ENCODE data around the gene SELENOI. TPM values are rescaled to one million over a fixed set of nuclear protein-coding genes. Genes with fewer than 3 reads are reported as not detected.

Gene SELENOI
- total and polyA plus RNA-seq, 8 donors = 0.92 to 60.8 (median 4.5) TPM

DNA sequence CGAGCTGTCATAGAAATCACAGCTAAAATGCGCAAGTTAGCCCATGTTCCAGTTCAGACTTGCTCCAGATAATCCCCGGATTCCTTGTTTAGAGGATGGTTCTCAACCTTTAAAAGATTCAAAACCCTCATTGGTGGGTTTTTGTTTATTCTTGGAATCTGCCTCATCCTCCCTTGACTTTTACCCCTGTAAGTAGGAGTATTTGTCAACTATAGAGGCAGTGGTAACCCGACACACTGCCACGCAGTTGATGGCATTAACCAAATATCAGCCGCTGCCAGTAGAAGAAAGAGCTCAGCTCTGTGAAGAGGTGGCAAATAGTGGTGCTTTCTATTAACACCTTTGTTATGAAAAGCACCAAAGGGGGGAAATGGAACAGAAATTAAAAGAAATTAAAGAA is 40.4 kb upstream of the SELENOI start:
- Histone ChIP-seq H3K9me3 (no peaks in the 10 kb centered on the region), H3K27ac (no peak overlapping the region), H3K36me3 (no peaks in the 10 kb centered on the region), H3K4me3 (no peak overlapping the region), H3K4me1 (peaks cover 0 to 14% (median 5%) of the 10 kb centered on the region in 4 donors), H3K27me3 (no peaks in the 10 kb centered on the region)
- DNase-seq = no peak
- intact Hi-C loops (cut with DNase I; ENCODE audit: low total_unique reads) = no loop called here
- 59 to 71% (median 65%) methylated on average over 6 of the region's 6 CpGs for WGBS, 5 donors
- TF ChIP-seq POLR2AphosphoS5 (IDR thresholded peaks at IDR 0.05) (no peak), EP300 (IDR thresholded peaks at IDR 0.05) (no peak), POLR2A (IDR thresholded peaks at IDR 0.05) (no peak)
- TF ChIP-seq, protein P1, sequence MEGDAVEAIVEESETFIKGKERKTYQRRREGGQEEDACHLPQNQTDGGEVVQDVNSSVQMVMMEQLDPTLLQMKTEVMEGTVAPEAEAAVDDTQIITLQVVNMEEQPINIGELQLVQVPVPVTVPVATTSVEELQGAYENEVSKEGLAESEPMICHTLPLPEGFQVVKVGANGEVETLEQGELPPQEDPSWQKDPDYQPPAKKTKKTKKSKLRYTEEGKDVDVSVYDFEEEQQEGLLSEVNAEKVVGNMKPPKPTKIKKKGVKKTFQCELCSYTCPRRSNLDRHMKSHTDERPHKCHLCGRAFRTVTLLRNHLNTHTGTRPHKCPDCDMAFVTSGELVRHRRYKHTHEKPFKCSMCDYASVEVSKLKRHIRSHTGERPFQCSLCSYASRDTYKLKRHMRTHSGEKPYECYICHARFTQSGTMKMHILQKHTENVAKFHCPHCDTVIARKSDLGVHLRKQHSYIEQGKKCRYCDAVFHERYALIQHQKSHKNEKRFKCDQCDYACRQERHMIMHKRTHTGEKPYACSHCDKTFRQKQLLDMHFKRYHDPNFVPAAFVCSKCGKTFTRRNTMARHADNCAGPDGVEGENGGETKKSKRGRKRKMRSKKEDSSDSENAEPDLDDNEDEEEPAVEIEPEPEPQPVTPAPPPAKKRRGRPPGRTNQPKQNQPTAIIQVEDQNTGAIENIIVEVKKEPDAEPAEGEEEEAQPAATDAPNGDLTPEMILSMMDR (IDR thresholded peaks at IDR 0.05) = no peak

DNA sequence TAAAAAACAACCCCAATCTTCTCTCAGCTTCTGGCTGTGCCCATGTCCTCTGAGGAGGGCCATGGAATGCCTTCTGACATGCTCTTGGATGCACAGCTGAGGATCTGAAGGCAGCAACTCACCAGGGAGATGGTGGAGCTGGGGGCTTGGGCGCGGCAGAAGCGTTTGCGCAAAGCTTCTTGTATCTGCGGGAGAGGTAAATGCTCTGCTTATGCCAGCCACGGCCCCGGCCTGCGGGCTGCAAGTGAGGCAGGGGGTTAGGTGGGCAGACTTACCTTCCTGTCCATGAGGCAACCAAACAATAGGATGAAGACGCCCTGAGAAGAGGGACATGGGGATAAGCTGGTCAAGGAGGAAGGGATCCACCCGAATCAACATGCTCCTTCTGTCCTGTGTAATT is 36.0 kb upstream of the SELENOI start:
- no peaks in the 10 kb centered on the region for H3K27me3 ChIP-seq
- no peak for DNase-seq
- TF ChIP-seq POLR2A (IDR thresholded peaks at IDR 0.05) (no peak), EP300 (IDR thresholded peaks at IDR 0.05) (no peak), POLR2AphosphoS5 (IDR thresholded peaks at IDR 0.05) (no peak)
- TF ChIP-seq, protein P1 (IDR thresholded peaks at IDR 0.05) = no peak
- no peaks in the 10 kb centered on the region for H3K36me3 ChIP-seq
- no peak overlapping the region for H3K27ac ChIP-seq
- H3K4me1 ChIP-seq = no peaks in the 10 kb centered on the region
- intact Hi-C loops (cut with DNase I; ENCODE audit: low total_unique reads) = no loop called here
- H3K9me3 ChIP-seq = no peaks in the 10 kb centered on the region
- H3K4me3 ChIP-seq = no peak overlapping the region
- 83 to 91% (median 88%) methylated on average over 10 of the region's 10 CpGs for WGBS, 5 donors

DNA sequence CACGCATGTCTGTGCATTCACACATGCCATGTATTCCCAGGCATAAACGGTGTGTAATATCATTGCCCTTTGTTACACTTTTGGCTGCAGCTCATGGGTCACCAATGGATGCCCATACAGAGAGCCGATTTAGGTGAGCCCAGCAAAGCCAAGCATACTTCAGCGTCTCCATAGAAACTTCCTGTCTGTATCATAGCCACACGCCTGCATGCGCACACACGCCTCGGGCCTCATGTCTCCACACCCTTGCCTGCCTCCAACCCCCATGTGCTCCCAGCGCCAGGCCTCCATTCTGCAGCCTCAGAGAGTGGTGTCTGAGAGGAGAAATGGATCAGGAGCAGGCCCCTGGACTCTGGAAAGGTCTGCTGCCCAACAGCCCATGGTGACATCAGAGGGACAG is 33.5 kb upstream of the SELENOI start:
- Histone ChIP-seq H3K27ac (no peak overlapping the region), H3K4me3 (no peak overlapping the region), H3K4me1 (no peaks in the 10 kb centered on the region), H3K36me3 (no peaks in the 10 kb centered on the region), H3K9me3 (no peaks in the 10 kb centered on the region), H3K27me3 (no peaks in the 10 kb centered on the region)
- no peak for DNase-seq
- TF ChIP-seq, protein P1 (IDR thresholded peaks at IDR 0.05) = no peak
- 71 to 88% (median 87%) methylated on average over 3 to 9 of the region's 9 CpGs for WGBS, 5 donors
- intact Hi-C loops (cut with DNase I; ENCODE audit: low total_unique reads) = no loop called here

DNA sequence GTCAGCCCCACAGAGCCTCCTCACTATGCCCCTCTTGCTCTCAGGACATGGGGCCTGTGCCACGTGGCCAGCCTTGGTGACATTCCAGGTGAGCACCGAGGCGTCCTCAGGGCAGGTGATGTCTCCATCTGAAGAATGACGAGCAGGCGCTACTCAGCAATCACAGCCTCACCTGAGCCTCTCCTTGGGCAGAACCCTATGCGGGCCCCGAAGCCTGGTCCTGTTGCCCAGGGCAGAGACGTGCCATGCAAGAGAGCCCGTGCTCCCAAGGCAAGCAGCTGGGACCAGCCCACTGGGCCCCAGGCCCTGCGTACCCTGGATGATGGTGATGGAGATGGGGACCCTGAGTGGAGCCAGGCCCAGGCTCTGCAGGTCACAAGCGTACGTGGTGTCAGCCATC is 32.5 kb upstream of the SELENOI start:
- H3K9me3 ChIP-seq = no peaks in the 10 kb centered on the region
- H3K4me3 ChIP-seq = no peak overlapping the region
- no peak overlapping the region for H3K27ac ChIP-seq
- WGBS, 5 donors = 85 to 89% (median 87%) methylated on average over 12 of the region's 12 CpGs
- intact Hi-C loops (cut with DNase I; ENCODE audit: low total_unique reads) = no loop called here
- TF ChIP-seq POLR2AphosphoS5 (IDR thresholded peaks at IDR 0.05) (no peak), POLR2A (IDR thresholded peaks at IDR 0.05) (no peak), EP300 (IDR thresholded peaks at IDR 0.05) (no peak)
- TF ChIP-seq, protein P1 (IDR thresholded peaks at IDR 0.05) = no peak
- DNase-seq = no peak
- no peaks in the 10 kb centered on the region for H3K36me3 ChIP-seq
- no peaks in the 10 kb centered on the region for H3K4me1 ChIP-seq
- H3K27me3 ChIP-seq = no peaks in the 10 kb centered on the region
